ENCODE measurements around the gene TSNAX. TPM values are rescaled to one million over a fixed set of nuclear protein-coding genes. Genes with fewer than 3 reads are reported as not detected.

TSNAX gene
- total and polyA plus RNA-seq, 7 donors: 17.7 to 37.5 (median 29.3) TPM

DNA sequence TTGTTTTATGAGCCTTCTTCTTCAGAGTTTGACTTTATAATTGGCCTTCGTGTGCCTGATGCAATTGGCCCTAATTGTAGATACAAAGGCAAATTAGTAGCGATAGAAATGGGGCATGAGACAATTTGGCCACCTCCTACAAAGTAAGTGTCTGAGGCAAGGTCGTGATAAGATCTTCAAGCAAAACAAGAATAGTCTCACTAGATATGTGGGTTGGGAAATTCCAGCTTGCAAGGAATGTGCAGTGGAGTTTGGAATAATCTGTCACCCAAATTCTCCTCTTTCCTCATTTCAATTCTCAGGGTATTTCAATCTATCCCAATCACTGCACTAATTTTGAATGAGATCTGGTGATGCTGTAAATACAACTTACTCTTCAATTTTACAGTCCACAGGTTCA is 11.4 kb upstream of the TSNAX start:
- DNase-seq: no peak
- Histone ChIP-seq H3K27ac (no peak overlapping the region), H3K4me3 (no peak overlapping the region), H3K4me1 (no peaks in the 10 kb centered on the region), H3K36me3 (no peaks in the 10 kb centered on the region), H3K27me3 (no peaks in the 10 kb centered on the region), H3K9me3 (no peaks in the 10 kb centered on the region)
- TF ChIP-seq, protein P1, sequence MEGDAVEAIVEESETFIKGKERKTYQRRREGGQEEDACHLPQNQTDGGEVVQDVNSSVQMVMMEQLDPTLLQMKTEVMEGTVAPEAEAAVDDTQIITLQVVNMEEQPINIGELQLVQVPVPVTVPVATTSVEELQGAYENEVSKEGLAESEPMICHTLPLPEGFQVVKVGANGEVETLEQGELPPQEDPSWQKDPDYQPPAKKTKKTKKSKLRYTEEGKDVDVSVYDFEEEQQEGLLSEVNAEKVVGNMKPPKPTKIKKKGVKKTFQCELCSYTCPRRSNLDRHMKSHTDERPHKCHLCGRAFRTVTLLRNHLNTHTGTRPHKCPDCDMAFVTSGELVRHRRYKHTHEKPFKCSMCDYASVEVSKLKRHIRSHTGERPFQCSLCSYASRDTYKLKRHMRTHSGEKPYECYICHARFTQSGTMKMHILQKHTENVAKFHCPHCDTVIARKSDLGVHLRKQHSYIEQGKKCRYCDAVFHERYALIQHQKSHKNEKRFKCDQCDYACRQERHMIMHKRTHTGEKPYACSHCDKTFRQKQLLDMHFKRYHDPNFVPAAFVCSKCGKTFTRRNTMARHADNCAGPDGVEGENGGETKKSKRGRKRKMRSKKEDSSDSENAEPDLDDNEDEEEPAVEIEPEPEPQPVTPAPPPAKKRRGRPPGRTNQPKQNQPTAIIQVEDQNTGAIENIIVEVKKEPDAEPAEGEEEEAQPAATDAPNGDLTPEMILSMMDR (IDR thresholded peaks at IDR 0.05): no peak
- TF ChIP-seq EP300 (IDR thresholded peaks at IDR 0.05): no peak
- TF ChIP-seq POLR2AphosphoS5 (IDR thresholded peaks at IDR 0.05): no peak
- no peak for TF ChIP-seq POLR2A (IDR thresholded peaks at IDR 0.05)
- intact Hi-C loops (cut with DNase I): no loop called here
- 70 to 77% methylated on average over 3 of the region's 3 CpGs for WGBS, 2 donors

GRCh38 chr1:231518485-231519034 is 9.9 kb upstream of the TSNAX start:
- 84 to 92% methylated on average over 5 of the region's 5 CpGs for WGBS, 2 donors
- DNase-seq: no peak
- TF ChIP-seq EP300 (IDR thresholded peaks at IDR 0.05) (no peak), POLR2A (IDR thresholded peaks at IDR 0.05) (no peak)
- TF ChIP-seq, protein P1 (IDR thresholded peaks at IDR 0.05): no peak
- Histone ChIP-seq H3K27me3 (no peaks in the 10 kb centered on the region), H3K36me3 (no peaks in the 10 kb centered on the region), H3K4me3 (no peak overlapping the region), H3K27ac (no peak overlapping the region), H3K9me3 (no peaks in the 10 kb centered on the region), H3K4me1 (no peaks in the 10 kb centered on the region)
- intact Hi-C loops (cut with DNase I): no loop called here

- Histone ChIP-seq H3K4me3 (no peak overlapping the region), H3K27ac (no peak overlapping the region), H3K36me3 (no peaks in the 10 kb centered on the region), H3K4me1 (no peaks in the 10 kb centered on the region), H3K27me3 (no peaks in the 10 kb centered on the region), H3K9me3 (no peaks in the 10 kb centered on the region)
- no peak for TF ChIP-seq POLR2AphosphoS5 (IDR thresholded peaks at IDR 0.05)
- intact Hi-C loops (cut with DNase I): no loop called here
- WGBS, 2 donors: 71 to 76% methylated on average over 2 of the region's 2 CpGs
- DNase-seq: no peak
Measured at GRCh38 chr1:231519166-231519565, 9.3 kb upstream of the TSNAX start.

GRCh38 chr1:231522038-231522437 is 6.4 kb upstream of the TSNAX start:
- H3K36me3 ChIP-seq: no peaks in the 10 kb centered on the region
- intact Hi-C loops (cut with DNase I): no loop called here
- no peak overlapping the region for H3K4me3 ChIP-seq
- 51 to 90% methylated on average over 1 of the region's 1 CpG for WGBS, 2 donors
- H3K4me1 ChIP-seq: no peaks in the 10 kb centered on the region
- no peak for DNase-seq
- no peaks in the 10 kb centered on the region for H3K9me3 ChIP-seq
- TF ChIP-seq POLR2A (IDR thresholded peaks at IDR 0.05) (no peak), EP300 (IDR thresholded peaks at IDR 0.05) (no peak), POLR2AphosphoS5 (IDR thresholded peaks at IDR 0.05) (no peak)
- TF ChIP-seq, protein P1 (IDR thresholded peaks at IDR 0.05): no peak
- no peaks in the 10 kb centered on the region for H3K27me3 ChIP-seq
- H3K27ac ChIP-seq: no peak overlapping the region

GRCh38 chr1:231522931-231523642 is 5.4 kb upstream of the TSNAX start:
- Histone ChIP-seq H3K9me3 (no peaks in the 10 kb centered on the region), H3K36me3 (no peaks in the 10 kb centered on the region), H3K4me1 (peaks cover 0 to 7% (median 6%) of the 10 kb centered on the region in 4 donors), H3K27ac (no peak overlapping the region), H3K27me3 (no peaks in the 10 kb centered on the region), H3K4me3 (no peak overlapping the region)
- TF ChIP-seq POLR2AphosphoS5 (IDR thresholded peaks at IDR 0.05): no peak
- TF ChIP-seq EP300 (IDR thresholded peaks at IDR 0.05): no peak
- TF ChIP-seq, protein P1 (IDR thresholded peaks at IDR 0.05): no peak
- intact Hi-C loops (cut with DNase I): no loop called here
- no peak for DNase-seq
- 90 to 95% methylated on average over 2 of the region's 2 CpGs for WGBS, 2 donors

Measured in sigmoid colon (tissue), 7 donors.